SU-DHL-6 (cell line): ENCODE data around the gene STK32B.

Source experiments
- EZH2phosphoT487 ChIP-seq: fragments of 200-600 bp; sonication (generic), shearing (Covaris generic); conservative IDR thresholded peaks from 2 replicates; pipeline ENCODE4 v1.6.1; 2018; ENCODE audit warnings: mild to moderate bottlenecking, antibody characterized with exemption, low read length, moderate library complexity, mixed read lengths
- TF ChIP-seq, protein P1 (sequence below): fragments of 200-600 bp; sonication (generic); IDR thresholded peaks from one replicate; pipeline ENCODE4 v1.5.1; 2017; ENCODE audit warnings: antibody characterized with exemption, mild to moderate bottlenecking, low read length, moderate library complexity; ENCODE audit not compliant: insufficient read depth, poor library complexity, severe bottlenecking

GRCh38 chr4:5463361-5463760 is 412.1 kb downstream of the STK32B start:
- TF ChIP-seq, protein P1, sequence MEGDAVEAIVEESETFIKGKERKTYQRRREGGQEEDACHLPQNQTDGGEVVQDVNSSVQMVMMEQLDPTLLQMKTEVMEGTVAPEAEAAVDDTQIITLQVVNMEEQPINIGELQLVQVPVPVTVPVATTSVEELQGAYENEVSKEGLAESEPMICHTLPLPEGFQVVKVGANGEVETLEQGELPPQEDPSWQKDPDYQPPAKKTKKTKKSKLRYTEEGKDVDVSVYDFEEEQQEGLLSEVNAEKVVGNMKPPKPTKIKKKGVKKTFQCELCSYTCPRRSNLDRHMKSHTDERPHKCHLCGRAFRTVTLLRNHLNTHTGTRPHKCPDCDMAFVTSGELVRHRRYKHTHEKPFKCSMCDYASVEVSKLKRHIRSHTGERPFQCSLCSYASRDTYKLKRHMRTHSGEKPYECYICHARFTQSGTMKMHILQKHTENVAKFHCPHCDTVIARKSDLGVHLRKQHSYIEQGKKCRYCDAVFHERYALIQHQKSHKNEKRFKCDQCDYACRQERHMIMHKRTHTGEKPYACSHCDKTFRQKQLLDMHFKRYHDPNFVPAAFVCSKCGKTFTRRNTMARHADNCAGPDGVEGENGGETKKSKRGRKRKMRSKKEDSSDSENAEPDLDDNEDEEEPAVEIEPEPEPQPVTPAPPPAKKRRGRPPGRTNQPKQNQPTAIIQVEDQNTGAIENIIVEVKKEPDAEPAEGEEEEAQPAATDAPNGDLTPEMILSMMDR, result no peak
- TF ChIP-seq EZH2phosphoT487, result no peak
